GM18502 (cell line): ENCODE data around the gene DMAC2.
A peak's percentile ranks its signal among the peaks of the same experiment; 100 is the strongest.
"Not testable (repeated sequence)": the region's sequence is repeated elsewhere in the genome, so short reads cannot be mapped to it uniquely, and the experiment has no call there.

Source experiments
- ATAC-seq: cut with Tn5 transposase; IDR thresholded peaks from one replicate; pipeline ENCODE4 v1.9.1; 2021; ENCODE audit warnings: mild to moderate bottlenecking; ENCODE audit not compliant: unreplicated experiment, poor library complexity

The DMAC2 gene

GRCh38 chr19:41443813-41444455, 4.2 kb upstream of the DMAC2 start:
- no peak for ATAC-seq

GRCh38 chr19:41442473-41443355, 3.0 kb upstream of the DMAC2 start, which contains the start of gene ERICH4:
ERICH4 (plus strand) TSS chr19:41443156; CDS start chr19:41443170, 14 bp downstream.
- no peak for ATAC-seq

GRCh38 chr19:41441321-41441945, 1.7 kb upstream of the DMAC2 start:
- ATAC-seq: no peak

GRCh38 chr19:41437944-41438574, 1.7 kb downstream of the DMAC2 start:
- ATAC-seq: no peak

- ATAC-seq: no peak
Measured at GRCh38 chr19:41436674-41436951, 3.1 kb downstream of the DMAC2 start.

GRCh38 chr19:41435936-41436673, 3.6 kb downstream of the DMAC2 start:
- ATAC-seq: no peak

- not testable (repeated sequence) for ATAC-seq
Measured at GRCh38 chr19:41435376-41435775, 4.3 kb downstream of the DMAC2 start.

GRCh38 chr19:41434450-41434849, 5.3 kb downstream of the DMAC2 start:
- ATAC-seq: no peak

- no peak for ATAC-seq
Measured at GRCh38 chr19:41433171-41433570, 6.5 kb downstream of the DMAC2 start.

GRCh38 chr19:41431426-41432386, 8.0 kb downstream of the DMAC2 start:
- no peak for ATAC-seq

- no peak for ATAC-seq
Measured at GRCh38 chr19:41430922-41431321, 8.8 kb downstream of the DMAC2 start.

GRCh38 chr19:41428481-41428859, 11.2 kb downstream of the DMAC2 start:
- no peak for ATAC-seq

GRCh38 chr19:41427647-41428480, 11.8 kb downstream of the DMAC2 start:
- ATAC-seq: peak; percentile 11

- ATAC-seq: peak; percentile 52
Measured at GRCh38 chr19:41426952-41427646, 12.6 kb downstream of the DMAC2 start, which contains the start of gene B3GNT8. B3GNT8 (minus strand) TSS chr19:41427374; CDS start chr19:41426778, 596 bp downstream.

- no peak for ATAC-seq
Measured at GRCh38 chr19:41426116-41426841, 13.4 kb downstream of the DMAC2 start.

- no peak for ATAC-seq
Measured at GRCh38 chr19:41425174-41426115, 14.3 kb downstream of the DMAC2 start.
